Panc1 (cell line): Measurements from ENCODE around the gene AGAP1. TPM values are rescaled to one million over a fixed set of nuclear protein-coding genes. Genes with fewer than 3 reads are reported as not detected.

Experiments
- ATAC-seq: fragments of 200-7000 bp; cut with Tn5 transposase; 2 replicates; pipeline ENCODE4 v1.9.1; 2020; ENCODE audit warnings: mild to moderate bottlenecking, moderate library complexity
- BruUV-seq: library from RNA; stranded (reverse); fragments of 400-500 nt; replicated peaks from 2 replicates; lab custom pipeline; 2021; lab: Mats Ljungman, UMichigan
- CTCF ChIA-PET: fragments of 300-600 bp; sonication (Branson Sonifier 250); formaldehyde crosslinking; loops from one replicate; lab custom pipeline; 2022; ENCODE audit warnings: antibody characterized with exemption; lab: Charles Lee
- POLR2A ChIA-PET: fragments of 300-600 bp; sonication (Branson Sonifier 250); formaldehyde crosslinking; loops from one replicate; lab custom pipeline; 2022; ENCODE audit warnings: antibody characterized with exemption; lab: Charles Lee
- DNase-seq: peaks from one replicate; pipeline ENCODE4 v3.0.0-alpha.2; 2010; ENCODE audit warnings: low read depth, low spot score
- H3K27ac ChIP-seq: 2 replicates; pipeline ENCODE4 v1.5.1; 2011; ENCODE audit warnings: mild to moderate bottlenecking, low read length, inconsistent platforms
- H3K27me3 ChIP-seq: fragments of 200-500 bp; sonication (Bioruptor generic); 2 replicates; pipeline ENCODE4 v1.6.0; 2014; ENCODE audit warnings: low read length, inconsistent platforms; ENCODE audit not compliant: control insufficient read depth, insufficient read depth
- H3K36me3 ChIP-seq: fragments of 200-500 bp; sonication (Bioruptor generic); 2 replicates; pipeline ENCODE4 v1.5.1; 2014; ENCODE audit warnings: inconsistent platforms, mild to moderate bottlenecking, low read length, moderate library complexity; ENCODE audit not compliant: control insufficient read depth, insufficient read depth
- H3K4me1 ChIP-seq: 2 replicates; pipeline ENCODE4 v1.5.1; 2011; ENCODE audit warnings: inconsistent platforms, mild to moderate bottlenecking, low read length, moderate library complexity; ENCODE audit not compliant: control insufficient read depth, insufficient read depth
- H3K4me3 ChIP-seq, 2 experiments: 2 replicates each; pipeline ENCODE4 v1.5.1; 2011 to 2012; ENCODE audit warnings: low read depth in 2 of 2, low read length in 2 of 2, mild to moderate bottlenecking in 2 of 2, inconsistent platforms in 1 of 2, moderate library complexity in 1 of 2
- H3K9me3 ChIP-seq: fragments of 200-500 bp; sonication (Bioruptor generic); 2 replicates; pipeline ENCODE4 v1.5.1; 2014; ENCODE audit warnings: low read depth, mild to moderate bottlenecking, inconsistent platforms, low read length, moderate library complexity; ENCODE audit not compliant: control insufficient read depth, insufficient read depth
- CTCF ChIP-seq: fragments of 450-650 bp; IDR thresholded peaks from 2 replicates; pipeline ENCODE4 v1.5.1; 2017; ENCODE audit warnings: mild to moderate bottlenecking
- POLR2AphosphoS5 ChIP-seq: IDR thresholded peaks from 2 replicates; pipeline ENCODE4 v1.6.1; 2012; ENCODE audit warnings: mild to moderate bottlenecking, low read depth, low read length, moderate library complexity
- REST ChIP-seq, 2 experiments: IDR thresholded peaks; 2 replicates each; pipeline ENCODE4 v1.6.1; 2011 to 2012; ENCODE audit warnings: low read depth in 2 of 2, control low read depth in 1 of 2, low read length in 1 of 2, mild to moderate bottlenecking in 1 of 2, moderate library complexity in 1 of 2; ENCODE audit not compliant: insufficient read depth in 1 of 2
- SIN3A ChIP-seq: IDR thresholded peaks from 2 replicates; pipeline ENCODE4 v1.6.1; 2012; ENCODE audit warnings: low read depth, mild to moderate bottlenecking, low read length, moderate library complexity, borderline replicate concordance; ENCODE audit not compliant: insufficient read depth
- TCF7L2 ChIP-seq: IDR thresholded peaks from 2 replicates; pipeline ENCODE4 v1.6.1; 2011; ENCODE audit warnings: mild to moderate bottlenecking, low read depth, low read length, inconsistent platforms
- in situ Hi-C: cut with HindIII; loops from 2 replicates; pipeline ENCODE4 v1.10.0; 2016; ENCODE audit warnings: low sequenced_read_pairs, low pct_unique_long_range_greater_than_20kb
- intact Hi-C: fragments of 100-400 bp; cut with micrococcal nuclease; formaldehyde crosslinking; loops from one replicate; pipeline ENCODE4 v1.10.0; 2022; ENCODE audit not compliant: unreplicated experiment
- total RNA-seq: library from RNA; stranded (reverse); gene quantifications from one replicate; pipeline ENCODE4 v1.2.1, GENCODE V29; 2021; ENCODE audit not compliant: unreplicated experiment

AGAP1 gene
- total RNA-seq, 1 experiment from 2014 or later = 38.9 TPM

- POLR2A ChIA-PET = no interaction called here
These were observed 35.0 kb upstream of the AGAP1 start for GRCh38 chr2:235458839-235459273.

GRCh38 chr2:235460548-235461047, 33.2 kb upstream of the AGAP1 start:
- Histone ChIP-seq H3K4me3 (no peak overlapping the region), H3K36me3 (no peaks in the 10 kb centered on the region), H3K27me3 (no peaks in the 10 kb centered on the region), H3K4me1 (no peaks in the 10 kb centered on the region), H3K27ac (no peak overlapping the region), H3K9me3 (no peaks in the 10 kb centered on the region)
- ATAC-seq (no peak), DNase-seq (no peak)
- in situ Hi-C loops = no loop called here
- ChIA-PET CTCF (no interaction called here), POLR2A (no interaction called here)
- BruUV-seq = no TSS peak
- no peak for TF ChIP-seq TCF7L2
- intact Hi-C loops = no loop called here

More at GRCh38 chr2:235458839-235459273, 35.0 kb upstream of the AGAP1 start:
- in situ Hi-C loops = no loop called here
- CTCF ChIA-PET = no interaction called here
- Histone ChIP-seq H3K4me1 (no peaks in the 10 kb centered on the region), H3K36me3 (no peaks in the 10 kb centered on the region), H3K27me3 (no peaks in the 10 kb centered on the region), H3K27ac (no peak overlapping the region), H3K4me3 (no peak overlapping the region), H3K9me3 (no peaks in the 10 kb centered on the region)
- TF ChIP-seq CTCF = no peak
- TF ChIP-seq SIN3A = no peak
- no peak for TF ChIP-seq TCF7L2
- TF ChIP-seq POLR2AphosphoS5 = no peak
- TF ChIP-seq REST (IDR thresholded peaks at IDR 0.05; ENCODE audit: insufficient read depth in 1 of 2, low read depth in 2 of 2, low read length in 1 of 2) = no peak
- intact Hi-C loops = no loop called here
- DNase-seq (no peak), ATAC-seq (no peak)
- BruUV-seq = no TSS peak

- Histone ChIP-seq H3K36me3 (no peaks in the 10 kb centered on the region), H3K4me1 (no peaks in the 10 kb centered on the region), H3K27ac (no peak overlapping the region), H3K4me3 (no peak overlapping the region), H3K9me3 (no peaks in the 10 kb centered on the region), H3K27me3 (no peaks in the 10 kb centered on the region)
- in situ Hi-C loops (no loop called here), intact Hi-C loops (no loop called here)
- ChIA-PET POLR2A (no interaction called here), CTCF (no interaction called here)
- ATAC-seq = no peak
- no peak for DNase-seq
- BruUV-seq = no TSS peak
- TF ChIP-seq CTCF (no peak), SIN3A (no peak), POLR2AphosphoS5 (no peak), REST (IDR thresholded peaks at IDR 0.05; ENCODE audit: insufficient read depth in 1 of 2, low read depth in 2 of 2, low read length in 1 of 2) (no peak), TCF7L2 (no peak)
These were observed 32.0 kb upstream of the AGAP1 start for GRCh38 chr2:235461763-235462414.
